HL-60 (cell line): ENCODE results near the gene TMEM151B.

Source experiments
- DNase-seq, 2 experiments: peaks; one replicate each; pipeline ENCODE4 v3.0.0-alpha.2; 2010 to 2020; ENCODE audit warnings: low read depth in 1 of 2, low spot score in 1 of 2
- H3K27ac ChIP-seq: fragments of 250-450 bp; sonication (Bioruptor Pico); replicated peaks from 2 replicates; pipeline ENCODE4 v1.5.1; 2020; ENCODE audit warnings: mild to moderate bottlenecking, moderate library complexity
- H3K27me3 ChIP-seq: fragments of 250-450 bp; sonication (Bioruptor Pico); 2 replicates; pipeline ENCODE4 v1.5.1; 2021; ENCODE audit warnings: mild to moderate bottlenecking, moderate library complexity; ENCODE audit not compliant: insufficient read depth, poor library complexity, severe bottlenecking
- H3K4me3 ChIP-seq: replicated peaks from 2 replicates; pipeline ENCODE4 v1.5.1; 2011; ENCODE audit warnings: mild to moderate bottlenecking, control low read depth, low read length; ENCODE audit not compliant: insufficient read depth
- CTCF ChIP-seq: IDR thresholded peaks from one replicate; pipeline ENCODE4 v1.5.1; 2011; ENCODE audit warnings: low read length, control low read depth, inconsistent platforms; ENCODE audit not compliant: insufficient read depth
- GABPA ChIP-seq: IDR thresholded peaks from 2 replicates; pipeline ENCODE4 v1.6.1; 2012; ENCODE audit warnings: low read depth
- POLR2AphosphoS5 ChIP-seq: IDR thresholded peaks from 2 replicates; pipeline ENCODE4 v1.6.1; 2012; ENCODE audit warnings: low read depth
- REST ChIP-seq: IDR thresholded peaks from 2 replicates; pipeline ENCODE4 v1.6.1; 2012; ENCODE audit warnings: low read depth; ENCODE audit not compliant: insufficient replicate concordance
- SPI1 ChIP-seq: IDR thresholded peaks from 2 replicates; pipeline ENCODE4 v1.6.1; 2012; ENCODE audit warnings: low read depth, mild to moderate bottlenecking, borderline replicate concordance

TMEM151B gene

GRCh38 chr6:44278774-44279697, 8.8 kb downstream of the TMEM151B start:
- H3K27me3 ChIP-seq, result peaks cover 45% of the 10 kb centered on the region
- no peak overlapping the region for H3K27ac ChIP-seq
- TF ChIP-seq CTCF (no peak), REST (no peak), GABPA (no peak), POLR2AphosphoS5 (no peak), SPI1 (no peak)
- no peak overlapping the region for H3K4me3 ChIP-seq
- DNase-seq, result no peak

- DNase-seq, result peak in 1 of 2 experiments; percentile 77
- H3K27ac ChIP-seq, result no peak overlapping the region
- no peak overlapping the region for H3K4me3 ChIP-seq
- TF ChIP-seq CTCF, result no peak
- peak; percentile 59 for TF ChIP-seq REST
- no peak for TF ChIP-seq GABPA
- no peak for TF ChIP-seq POLR2AphosphoS5
- peaks cover 16% of the 10 kb centered on the region for H3K27me3 ChIP-seq
These were observed 13.9 kb downstream of the TMEM151B start for GRCh38 chr6:44284121-44284520.

- Histone ChIP-seq H3K27ac (no peak overlapping the region), H3K4me3 (no peak overlapping the region), H3K27me3 (peaks cover 14% of the 10 kb centered on the region)
- DNase-seq, result no peak
- no peak for TF ChIP-seq CTCF
- no peak for TF ChIP-seq POLR2AphosphoS5
- no peak for TF ChIP-seq REST
- no peak for TF ChIP-seq GABPA
- no peak for TF ChIP-seq SPI1
These were observed 14.6 kb downstream of the TMEM151B start for GRCh38 chr6:44284867-44285266.
